ENCODE results near the gene OTX1.

The OTX1 gene

GRCh38 chr2:63092857-63093256 lies 42.2 kb downstream of the OTX1 start:
- in situ Hi-C loops (cut with HindIII; ENCODE audit: low pct_ligation_motif_present, low pct_unique_long_range_greater_than_20kb, low sequenced_read_pairs) = no loop called here
- DNase-seq = no peak

DNA sequence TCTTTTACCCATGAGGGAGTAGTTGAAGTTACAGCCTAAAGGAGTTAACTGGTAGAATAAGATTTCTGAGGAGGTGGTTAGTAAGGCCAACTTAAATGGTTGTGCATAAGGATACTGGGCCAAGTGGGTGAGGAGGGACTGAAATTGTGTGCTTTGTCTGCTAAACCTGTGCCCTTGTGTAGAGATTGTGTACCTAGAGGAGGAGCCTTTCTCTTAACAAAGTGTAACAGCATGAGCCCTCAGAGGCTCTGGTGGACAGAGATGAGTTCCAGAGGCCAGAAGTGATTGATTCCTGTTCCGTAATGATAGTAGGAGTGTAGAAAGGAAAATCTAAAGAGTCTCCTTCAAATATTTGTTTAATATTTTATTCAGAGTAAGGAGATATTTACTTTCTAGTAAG lies 42.9 kb downstream of the OTX1 start:
- in situ Hi-C loops (cut with HindIII; ENCODE audit: low pct_ligation_motif_present, low pct_unique_long_range_greater_than_20kb, low sequenced_read_pairs) = no loop called here
- no peak for DNase-seq

- DNase-seq = no peak
- in situ Hi-C loops (cut with HindIII; ENCODE audit: low pct_ligation_motif_present, low pct_unique_long_range_greater_than_20kb, low sequenced_read_pairs) = no loop called here
Observed at GRCh38 chr2:63096491-63096890, 45.9 kb downstream of the OTX1 start.

GRCh38 chr2:63099032-63099431 lies 48.4 kb downstream of the OTX1 start:
- in situ Hi-C loops (cut with HindIII; ENCODE audit: low pct_ligation_motif_present, low pct_unique_long_range_greater_than_20kb, low sequenced_read_pairs) = no loop called here
- no peak for DNase-seq

- in situ Hi-C loops (cut with HindIII; ENCODE audit: low pct_ligation_motif_present, low pct_unique_long_range_greater_than_20kb, low sequenced_read_pairs) = no loop called here
Observed at GRCh38 chr2:63101954-63102353, 51.3 kb downstream of the OTX1 start.

DNA sequence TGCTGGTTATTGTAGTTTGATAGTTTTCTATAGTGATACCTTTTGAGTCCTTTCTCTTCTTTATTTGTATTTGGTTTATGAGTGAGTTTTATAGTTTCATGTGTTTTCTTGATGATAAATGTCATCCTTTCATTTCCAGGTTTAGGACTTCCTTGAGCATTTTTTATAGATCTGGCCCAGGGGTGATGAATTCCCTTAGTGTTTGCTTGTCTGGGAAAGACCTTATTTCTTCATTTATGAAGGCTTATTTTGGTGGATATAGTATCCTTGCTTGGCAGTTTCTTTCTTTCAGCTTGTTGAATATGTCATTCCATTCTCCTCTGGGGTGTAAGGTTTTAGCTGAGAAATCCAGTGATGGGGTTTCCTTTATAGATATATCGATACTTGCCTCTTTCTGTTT lies 53.9 kb downstream of the OTX1 start:
- DNase-seq = no peak
- in situ Hi-C loops (cut with HindIII; ENCODE audit: low pct_ligation_motif_present, low pct_unique_long_range_greater_than_20kb, low sequenced_read_pairs) = no loop called here

More at GRCh38 chr2:63101954-63102353, 51.3 kb downstream of the OTX1 start:
- no peak for DNase-seq
